ENCODE results near the gene ZFAND6.

ZFAND6 gene

GRCh38 chr15:80171787-80172186 lies 112.3 kb downstream of the ZFAND6 start:
- DNase-seq (ENCODE audit: low read depth) = no peak

- DNase-seq (ENCODE audit: low read depth) = no peak
Measured at GRCh38 chr15:80172401-80172800, 112.9 kb downstream of the ZFAND6 start.

- peak; percentile 43 for DNase-seq (ENCODE audit: low read depth)
Measured at GRCh38 chr15:80173022-80173759, 113.7 kb downstream of the ZFAND6 start.

DNA sequence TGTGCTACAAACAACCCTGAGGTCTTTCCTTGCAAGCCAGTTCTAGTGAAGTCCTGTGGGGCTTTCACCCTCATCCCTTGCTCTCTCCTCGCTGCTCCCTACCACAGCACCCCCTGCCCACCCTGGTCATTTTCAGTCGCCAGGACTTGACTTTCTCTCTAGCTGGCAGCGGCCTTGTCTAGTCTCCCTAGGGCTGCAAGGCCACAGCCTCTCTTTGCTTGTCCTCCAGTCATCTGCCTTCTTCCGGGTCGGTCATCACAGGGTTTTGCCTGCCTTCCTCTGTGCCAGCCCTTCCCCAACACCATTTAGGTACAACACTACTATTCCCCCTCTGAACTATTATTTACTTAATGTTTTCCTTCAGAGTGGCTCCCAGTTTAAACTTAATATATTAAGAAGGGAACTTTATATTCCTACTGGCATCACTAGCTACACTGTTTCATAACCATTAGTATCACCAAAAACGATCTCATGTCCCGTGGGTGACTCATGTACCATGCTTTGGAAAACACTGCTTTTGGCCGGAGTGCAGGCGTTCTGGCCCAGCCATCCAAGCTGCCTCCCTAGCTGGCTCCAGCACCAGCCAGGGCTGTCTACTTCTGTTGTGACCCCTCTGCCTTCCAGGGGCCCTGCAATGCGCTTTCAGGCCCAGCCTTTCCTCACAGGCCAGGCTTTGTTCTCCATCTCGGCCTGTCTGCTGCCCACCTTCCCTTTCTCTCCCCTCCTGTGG lies 114.7 kb downstream of the ZFAND6 start:
- DNase-seq (ENCODE audit: low read depth) = no peak

DNA sequence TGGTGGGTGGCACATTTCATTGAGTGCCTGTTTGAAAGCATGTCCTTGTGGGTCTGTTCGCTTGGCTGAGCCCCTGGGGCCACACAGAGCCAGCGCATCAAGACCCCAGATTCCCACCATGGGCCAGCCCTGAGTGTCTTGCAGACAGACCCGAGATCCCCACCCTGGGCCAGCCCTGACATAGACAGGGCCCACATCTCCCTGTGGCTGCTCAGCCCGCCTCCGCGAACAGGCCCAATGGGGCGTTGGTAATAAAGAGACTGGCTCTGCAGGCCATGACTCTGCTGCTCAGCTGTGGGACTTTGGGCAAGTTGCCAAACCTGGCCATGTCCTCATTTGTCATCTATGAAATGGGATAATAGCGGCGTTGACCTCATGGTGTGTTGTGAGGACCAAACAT lies 116.0 kb downstream of the ZFAND6 start:
- DNase-seq (ENCODE audit: low read depth) = no peak

DNA sequence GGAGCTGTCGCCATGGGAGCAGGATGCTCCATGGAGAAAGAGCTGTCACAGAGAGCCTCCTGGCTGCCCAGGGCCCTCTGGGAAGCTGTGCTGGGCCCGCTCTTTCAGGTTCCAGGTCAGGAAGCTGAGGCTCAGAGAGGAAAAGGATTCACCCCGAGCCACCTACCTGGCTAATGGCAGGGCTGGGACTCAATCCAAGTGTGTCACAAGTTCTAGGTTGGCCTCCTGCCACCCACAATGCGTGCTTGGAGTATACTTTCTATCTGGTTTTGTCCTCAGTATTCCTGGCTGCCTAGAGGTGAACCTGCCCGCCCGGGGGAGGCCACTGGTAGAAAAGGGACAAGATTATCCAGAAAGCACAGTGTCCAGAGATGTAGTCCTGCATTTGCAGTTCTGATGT lies 117.0 kb downstream of the ZFAND6 start:
- no peak for DNase-seq (ENCODE audit: low read depth)

DNA sequence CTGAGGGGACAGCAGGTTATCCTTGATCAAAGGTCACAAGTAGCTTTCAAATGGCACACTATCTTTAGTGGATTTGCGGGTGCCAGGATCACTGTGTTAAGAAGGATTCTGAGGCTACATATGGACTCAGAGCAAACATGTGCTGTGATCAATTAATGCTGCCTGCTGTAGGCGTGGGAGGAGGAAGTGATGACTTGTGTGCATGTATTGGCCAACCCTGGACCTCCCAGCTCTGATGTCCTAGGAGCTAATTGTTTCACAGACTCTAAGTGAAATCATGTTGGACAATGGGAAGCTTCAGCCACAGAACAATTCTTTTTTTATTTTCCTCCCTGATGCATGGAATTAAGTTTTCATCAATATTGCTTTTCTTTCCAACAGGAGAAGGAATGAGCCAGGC lies 117.7 kb downstream of the ZFAND6 start:
- no peak for DNase-seq (ENCODE audit: low read depth)

DNA sequence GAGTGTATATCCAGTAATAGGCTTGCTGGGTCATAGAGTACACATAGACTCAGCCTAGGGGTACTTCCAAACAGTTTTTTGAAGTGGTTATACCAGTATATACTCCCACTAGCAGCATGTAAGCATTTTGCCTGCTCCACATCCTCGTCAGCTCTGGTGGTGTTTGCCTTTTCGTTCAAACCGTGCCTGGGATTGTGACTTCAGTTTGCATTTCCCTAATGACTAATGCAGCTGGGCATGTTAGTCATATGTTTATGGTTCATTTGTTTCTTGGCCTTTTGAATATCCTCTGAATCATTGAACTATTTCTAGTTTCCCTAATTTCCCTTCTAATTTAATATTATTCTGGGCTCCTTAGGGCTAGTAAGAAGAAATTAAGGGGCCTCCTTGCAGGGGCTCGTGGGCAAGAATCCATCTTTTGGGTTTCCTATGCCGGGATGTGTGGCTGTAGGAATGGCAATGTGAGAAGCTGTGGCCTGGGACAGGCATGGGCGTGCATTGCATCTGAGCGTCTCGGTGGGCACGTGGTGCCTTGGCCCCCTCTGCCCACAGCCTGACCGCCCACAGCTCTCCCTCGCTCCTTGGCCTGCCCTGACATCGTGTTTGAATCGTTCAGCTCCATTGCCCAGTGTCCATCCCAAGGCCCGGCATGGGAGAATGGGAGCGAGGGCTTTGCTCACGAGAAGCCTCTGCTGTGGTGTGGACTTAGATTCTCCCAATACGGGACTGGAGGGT lies 119.7 kb downstream of the ZFAND6 start:
- no peak for DNase-seq (ENCODE audit: low read depth)

DNA sequence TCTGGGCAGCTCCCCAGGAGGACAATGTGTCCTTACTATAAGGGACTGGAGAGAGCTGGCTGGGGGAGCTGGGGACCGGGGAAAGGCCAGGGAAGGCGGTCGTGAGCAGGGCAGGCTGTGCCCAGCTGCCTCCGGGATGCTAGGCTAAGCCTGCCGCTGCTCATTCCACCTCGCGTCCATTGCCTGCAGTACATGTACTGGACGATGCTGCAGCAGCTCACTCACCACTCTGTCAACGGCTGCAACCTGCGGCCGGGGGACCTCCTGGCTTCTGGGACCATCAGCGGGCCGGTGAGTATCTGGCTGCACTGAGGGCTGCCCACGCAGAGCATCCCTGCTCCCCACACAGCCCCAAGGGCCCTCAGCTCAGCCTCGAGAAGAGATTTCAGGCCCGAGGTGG lies 120.5 kb downstream of the ZFAND6 start:
- no peak for DNase-seq (ENCODE audit: low read depth)

DNA sequence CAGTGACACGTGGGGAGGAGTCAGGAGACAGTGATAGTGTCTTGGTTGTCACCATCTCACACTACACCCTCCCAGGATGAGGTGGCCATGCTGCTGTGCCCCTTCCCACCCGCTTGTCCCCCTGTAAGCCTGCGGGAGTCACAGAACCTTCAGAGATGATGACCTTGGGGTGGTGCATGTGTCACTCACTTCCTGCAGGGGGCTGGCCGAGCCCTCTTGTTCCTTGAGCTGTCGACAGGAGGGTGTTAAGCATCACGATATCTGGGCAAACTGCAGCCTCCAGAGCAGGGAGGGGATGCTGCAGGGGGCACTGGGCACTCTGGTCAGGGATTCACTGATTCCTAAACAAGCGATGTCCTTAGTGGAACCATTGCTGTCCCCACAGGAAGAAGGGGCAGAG lies 121.0 kb downstream of the ZFAND6 start:
- DNase-seq (ENCODE audit: low read depth) = no peak

DNA sequence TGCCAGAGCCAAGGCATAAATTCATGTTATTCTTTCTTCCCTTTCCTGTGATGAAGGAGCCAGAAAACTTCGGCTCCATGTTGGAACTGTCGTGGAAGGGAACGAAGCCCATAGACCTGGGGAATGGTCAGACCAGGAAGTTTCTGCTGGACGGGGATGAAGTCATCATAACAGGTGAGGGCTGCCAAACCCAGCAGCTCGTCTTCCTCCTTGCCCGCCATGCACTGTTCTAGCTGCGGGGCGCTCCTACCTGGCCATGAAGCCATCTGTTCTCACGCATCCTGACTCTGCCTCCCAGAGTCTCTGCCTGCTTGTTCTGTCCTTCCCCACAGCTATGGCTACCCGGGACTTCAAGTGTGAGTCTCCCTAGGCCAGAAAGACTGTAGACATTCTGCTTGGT lies 121.5 kb downstream of the ZFAND6 start:
- DNase-seq (ENCODE audit: low read depth) = no peak

- DNase-seq (ENCODE audit: low read depth) = no peak
Measured at GRCh38 chr15:80182611-80183261, 123.3 kb downstream of the ZFAND6 start.

GRCh38 chr15:80183306-80183705 lies 123.8 kb downstream of the ZFAND6 start:
- DNase-seq (ENCODE audit: low read depth) = no peak

GRCh38 chr15:80183886-80184285 lies 124.4 kb downstream of the ZFAND6 start:
- no peak for DNase-seq (ENCODE audit: low read depth)

GRCh38 chr15:80184554-80184953 lies 125.1 kb downstream of the ZFAND6 start:
- no peak for DNase-seq (ENCODE audit: low read depth)

DNA sequence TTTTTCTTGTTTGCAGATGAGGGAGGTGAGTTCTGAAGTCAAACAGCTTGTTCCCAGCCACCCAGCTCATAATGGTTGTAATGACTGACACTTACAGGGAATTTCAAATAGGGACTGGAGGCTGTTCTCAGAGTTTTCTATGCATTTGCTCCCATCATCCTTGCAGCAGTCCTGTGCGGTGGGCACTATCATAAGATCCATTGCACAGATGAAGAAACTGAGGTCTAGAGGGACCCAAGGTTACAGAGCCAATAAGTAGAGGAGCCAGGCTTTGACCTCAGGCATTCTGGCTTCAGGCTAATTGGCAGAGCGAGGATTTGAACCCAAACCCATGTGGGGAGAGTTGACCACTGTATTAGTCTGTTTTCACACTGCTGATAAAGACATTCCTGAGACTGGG lies 125.7 kb downstream of the ZFAND6 start:
- DNase-seq (ENCODE audit: low read depth) = no peak

GRCh38 chr15:80186066-80186465 lies 126.6 kb downstream of the ZFAND6 start:
- DNase-seq (ENCODE audit: low read depth) = no peak

DNA sequence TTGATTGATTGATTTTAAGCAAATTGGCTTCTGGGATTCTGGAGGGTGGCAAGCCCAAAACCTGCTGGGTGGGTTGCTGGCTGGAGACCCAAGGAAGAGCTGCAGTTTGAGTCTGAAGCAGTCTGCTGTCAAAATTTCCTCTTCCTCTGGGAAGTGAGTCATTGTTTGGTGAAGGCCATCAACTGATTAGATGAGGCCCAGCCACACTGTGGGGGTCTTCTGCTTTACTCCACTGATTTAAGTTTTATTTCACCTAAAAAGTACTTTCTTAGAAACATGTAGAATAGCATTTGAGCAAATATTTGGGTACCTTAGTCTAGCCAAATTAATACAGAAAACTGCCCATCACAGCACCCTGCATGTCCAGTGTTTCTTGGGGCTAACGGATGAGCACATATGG lies 127.1 kb downstream of the ZFAND6 start:
- no peak for DNase-seq (ENCODE audit: low read depth)
